OCI-LY7 (cell line): ENCODE measurements around the gene FUT3. TPM values are rescaled to one million over a fixed set of nuclear protein-coding genes. Genes with fewer than 3 reads are reported as not detected.

Experiments
- BruUV-seq: library from RNA; stranded (reverse); fragments of 400-500 nt; replicated peaks from 2 replicates; lab custom pipeline; 2021; lab: Mats Ljungman, UMichigan
- CTCF ChIA-PET: fragments of 300-600 bp; sonication (Branson Sonifier 250); formaldehyde crosslinking; loops from one replicate; lab custom pipeline; 2022; ENCODE audit warnings: antibody characterized with exemption; ENCODE audit not compliant: unreplicated experiment; lab: Charles Lee
- POLR2A ChIA-PET: fragments of 300-600 bp; sonication (Branson Sonifier 250); formaldehyde crosslinking; loops from one replicate; lab custom pipeline; 2022; ENCODE audit warnings: antibody characterized with exemption; lab: Charles Lee
- DNase-seq: peaks from one replicate; pipeline ENCODE4 v3.0.0-alpha.2; 2015; ENCODE audit warnings: low spot score
- H2AFZ ChIP-seq: fragments of 200-600 bp; sonication (generic), shearing (Covaris generic); 2 replicates; pipeline ENCODE4 v1.6.1; 2014; ENCODE audit warnings: mild to moderate bottlenecking, antibody characterized with exemption, low read length, moderate library complexity
- H3K27ac ChIP-seq: fragments of 200-600 bp; sonication (generic); 2 replicates; pipeline ENCODE4 v1.5.1; 2014; ENCODE audit warnings: mixed run types, low read depth, mild to moderate bottlenecking, moderate library complexity, low read length, inconsistent platforms; ENCODE audit not compliant: poor library complexity, severe bottlenecking
- H3K36me3 ChIP-seq: fragments of 200-600 bp; sonication (generic); 2 replicates; pipeline ENCODE4 v1.6.1; 2014; ENCODE audit warnings: mild to moderate bottlenecking, antibody characterized with exemption, low read length, moderate library complexity, mixed read lengths; ENCODE audit not compliant: insufficient read depth
- H3K4me1 ChIP-seq: fragments of 200-600 bp; sonication (generic); 2 replicates; pipeline ENCODE4 v1.5.1; 2014; ENCODE audit warnings: mild to moderate bottlenecking, low read length; ENCODE audit not compliant: insufficient read depth, poor library complexity, severe bottlenecking
- H3K4me2 ChIP-seq: fragments of 200-600 bp; sonication (generic); 2 replicates; pipeline ENCODE4 v1.6.1; 2014; ENCODE audit warnings: mild to moderate bottlenecking, low read length
- H3K4me3 ChIP-seq: fragments of 200-600 bp; sonication (generic); 2 replicates; pipeline ENCODE4 v1.5.1; 2014; ENCODE audit warnings: mild to moderate bottlenecking, low read depth, low read length; ENCODE audit not compliant: poor library complexity, severe bottlenecking
- H3K79me2 ChIP-seq: fragments of 200-600 bp; sonication (generic); 2 replicates; pipeline ENCODE4 v1.6.1; 2016; ENCODE audit warnings: low read depth, mild to moderate bottlenecking, low read length, moderate library complexity, mixed read lengths; ENCODE audit not compliant: insufficient read depth
- H3K9me2 ChIP-seq: fragments of 200-600 bp; sonication (generic); 2 replicates; pipeline ENCODE4 v1.6.1; 2016; ENCODE audit warnings: mild to moderate bottlenecking, low read length, mixed read lengths; ENCODE audit not compliant: insufficient read depth
- H3K9me3 ChIP-seq: fragments of 200-600 bp; sonication (generic); 2 replicates; pipeline ENCODE4 v1.6.1; 2014; ENCODE audit warnings: mild to moderate bottlenecking, mixed run types, low read length, mixed read lengths
- H4K20me1 ChIP-seq: fragments of 200-600 bp; sonication (generic); 2 replicates; pipeline ENCODE4 v1.6.1; 2014; ENCODE audit warnings: mild to moderate bottlenecking, antibody characterized with exemption, low read length, moderate library complexity, mixed read lengths; ENCODE audit not compliant: insufficient read depth
- EZH2phosphoT487 ChIP-seq: fragments of 200-600 bp; sonication (generic); IDR thresholded peaks from 2 replicates; pipeline ENCODE4 v1.6.1; 2018; ENCODE audit warnings: low read depth, borderline replicate concordance, mild to moderate bottlenecking, mixed run types, antibody characterized with exemption, low read length, moderate library complexity, mixed read lengths
- intact Hi-C: fragments of 100-400 bp; cut with micrococcal nuclease; formaldehyde crosslinking; loops from one replicate; pipeline ENCODE4 v1.10.0; 2022; ENCODE audit not compliant: unreplicated experiment
- total RNA-seq, 2 experiments: library from RNA; depleted of rRNA in 1 of 2; stranded (reverse); fragments of >200 nt in 1 of 2; shearing (Covaris generic) in 1 of 2; gene quantifications; 2 replicates each; pipeline ENCODE4 v1.2.3, GENCODE V29; 2014 to 2022
- TF ChIP-seq, protein P1 (sequence below): fragments of 200-600 bp; sonication (generic); conservative IDR thresholded peaks from 2 replicates; pipeline ENCODE4 v1.5.1; 2014; ENCODE audit warnings: mild to moderate bottlenecking, antibody characterized with exemption, low read length, moderate library complexity, mixed read lengths

Gene FUT3
- total RNA-seq, 2 experiments from 2014 or later, result 0.47 TPM; not detected in 1

DNA sequence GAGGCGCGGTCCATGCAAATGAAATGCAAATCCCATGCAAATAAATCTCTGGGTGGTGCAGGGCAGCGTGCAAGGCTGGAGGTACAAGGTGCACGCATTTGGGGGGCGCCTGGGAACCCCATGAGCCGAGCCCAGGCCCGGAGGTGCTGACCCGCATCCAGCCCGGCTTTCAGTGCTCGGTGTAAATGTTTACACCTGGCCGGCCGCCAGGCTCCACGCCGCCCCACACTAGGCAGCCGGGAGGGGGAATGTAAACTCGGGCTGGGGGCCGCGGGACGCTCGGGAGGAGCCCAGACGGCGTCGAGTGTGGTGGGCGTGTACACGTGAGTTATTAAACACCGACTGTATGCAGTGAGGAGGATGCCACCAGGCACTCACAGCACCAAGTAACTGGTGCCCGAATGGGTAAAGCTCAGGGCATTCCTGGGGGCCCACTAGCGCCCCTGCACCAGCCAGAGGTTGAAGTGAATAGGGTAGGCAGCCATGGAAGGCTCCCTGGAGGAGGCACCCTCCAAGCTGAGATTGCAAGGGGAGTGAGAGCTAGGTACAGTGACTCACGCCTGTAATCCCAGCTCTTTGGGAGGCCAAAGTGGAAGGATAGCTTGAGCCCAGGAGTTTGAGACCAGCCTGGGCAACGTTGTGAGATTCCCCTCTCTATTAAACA lies 28.9 kb downstream of the FUT3 start:
- TF ChIP-seq EZH2phosphoT487, result no peak
- TF ChIP-seq, protein P1, sequence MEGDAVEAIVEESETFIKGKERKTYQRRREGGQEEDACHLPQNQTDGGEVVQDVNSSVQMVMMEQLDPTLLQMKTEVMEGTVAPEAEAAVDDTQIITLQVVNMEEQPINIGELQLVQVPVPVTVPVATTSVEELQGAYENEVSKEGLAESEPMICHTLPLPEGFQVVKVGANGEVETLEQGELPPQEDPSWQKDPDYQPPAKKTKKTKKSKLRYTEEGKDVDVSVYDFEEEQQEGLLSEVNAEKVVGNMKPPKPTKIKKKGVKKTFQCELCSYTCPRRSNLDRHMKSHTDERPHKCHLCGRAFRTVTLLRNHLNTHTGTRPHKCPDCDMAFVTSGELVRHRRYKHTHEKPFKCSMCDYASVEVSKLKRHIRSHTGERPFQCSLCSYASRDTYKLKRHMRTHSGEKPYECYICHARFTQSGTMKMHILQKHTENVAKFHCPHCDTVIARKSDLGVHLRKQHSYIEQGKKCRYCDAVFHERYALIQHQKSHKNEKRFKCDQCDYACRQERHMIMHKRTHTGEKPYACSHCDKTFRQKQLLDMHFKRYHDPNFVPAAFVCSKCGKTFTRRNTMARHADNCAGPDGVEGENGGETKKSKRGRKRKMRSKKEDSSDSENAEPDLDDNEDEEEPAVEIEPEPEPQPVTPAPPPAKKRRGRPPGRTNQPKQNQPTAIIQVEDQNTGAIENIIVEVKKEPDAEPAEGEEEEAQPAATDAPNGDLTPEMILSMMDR, result no peak
- Histone ChIP-seq H3K4me3 (no peak overlapping the region), H3K4me1 (peaks cover 29% of the 10 kb centered on the region), H3K27ac (no peak overlapping the region), H3K9me2 (no peaks in the 10 kb centered on the region), H3K4me2 (no peak overlapping the region), H3K79me2 (no peaks in the 10 kb centered on the region), H3K36me3 (no peaks in the 10 kb centered on the region), H2AFZ (no peak overlapping the region), H3K9me3 (no peaks in the 10 kb centered on the region), H4K20me1 (no peaks in the 10 kb centered on the region)
- intact Hi-C loops, result no loop called here
- CTCF ChIA-PET, result interaction anchor here (0.6 kb wide), 1 partner anchor 32 kb away, joined by 3 read pairs; no protein-coding TSS in a partner anchor
- no peak for DNase-seq
- POLR2A ChIA-PET, result interaction anchor here (0.7 kb wide), 1 partner anchor 25 kb away, joined by 4 read pairs; no protein-coding TSS in a partner anchor
- no TSS peak for BruUV-seq

DNA sequence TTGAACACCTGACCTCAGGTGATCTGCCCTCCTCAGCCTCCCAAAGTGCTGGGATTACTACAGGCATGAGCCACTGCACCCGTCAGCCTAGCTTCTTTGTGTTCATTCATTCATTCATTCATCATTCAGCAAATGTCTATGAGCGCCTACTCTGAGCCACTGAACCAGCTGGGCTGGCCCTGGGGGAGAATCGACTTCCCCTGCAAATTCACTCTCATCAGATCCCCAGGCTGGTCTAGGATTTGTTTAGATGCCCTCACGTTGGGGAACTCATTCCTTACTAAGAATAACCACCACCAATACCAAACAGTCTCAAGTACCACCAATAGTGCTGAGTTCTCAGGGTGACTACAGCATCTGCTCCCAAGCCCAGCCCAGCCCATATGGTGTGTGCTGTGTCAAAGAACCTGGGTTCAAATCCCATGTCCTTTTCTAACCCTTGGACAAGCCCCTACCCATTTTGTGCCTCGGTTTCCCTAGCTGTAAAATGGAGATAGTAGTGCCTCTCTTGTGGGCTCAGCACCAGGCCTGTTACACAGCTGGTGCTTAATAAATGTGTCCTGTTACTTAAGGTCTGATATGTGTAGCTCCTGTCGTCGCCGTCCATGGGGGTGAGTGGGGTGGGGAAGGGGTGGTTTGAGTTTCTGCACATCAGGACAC lies 29.6 kb downstream of the FUT3 start:
- TF ChIP-seq, protein P1, result no peak
- TF ChIP-seq EZH2phosphoT487, result no peak
- CTCF ChIA-PET, result interaction anchor here (0.6 kb wide), 1 partner anchor 89 kb away, joined by 5 read pairs; no protein-coding TSS in a partner anchor
- Histone ChIP-seq H3K9me2 (no peaks in the 10 kb centered on the region), H3K4me1 (peaks cover 23% of the 10 kb centered on the region), H2AFZ (no peak overlapping the region), H4K20me1 (no peaks in the 10 kb centered on the region), H3K27ac (no peak overlapping the region), H3K9me3 (no peaks in the 10 kb centered on the region), H3K4me2 (no peak overlapping the region), H3K4me3 (no peak overlapping the region), H3K36me3 (no peaks in the 10 kb centered on the region), H3K79me2 (no peaks in the 10 kb centered on the region)
- no peak for DNase-seq
- POLR2A ChIA-PET, result interaction anchor here (0.6 kb wide), 1 partner anchor 102 kb away, joined by 3 read pairs; no protein-coding TSS in a partner anchor
- BruUV-seq, result no TSS peak
- intact Hi-C loops, result no loop called here

DNA sequence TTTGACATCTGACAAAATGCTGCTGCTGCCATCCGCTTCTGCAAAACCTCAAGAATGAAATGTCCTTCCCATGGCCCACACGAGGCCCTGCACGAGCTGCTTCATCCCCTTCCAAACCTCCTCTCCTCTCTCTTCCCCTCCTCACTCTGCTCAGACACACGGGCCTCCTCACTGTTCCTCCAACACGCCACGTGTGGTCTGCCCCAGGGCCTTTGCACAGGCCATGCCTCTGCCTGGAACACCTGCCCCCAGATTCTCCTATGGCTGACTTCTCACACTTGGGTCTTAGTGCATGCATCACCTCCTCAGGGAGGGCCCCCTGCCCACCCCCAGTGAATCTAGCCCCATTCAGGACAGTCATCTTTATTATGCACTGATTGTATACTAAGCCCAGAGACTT lies 30.5 kb downstream of the FUT3 start:
- POLR2A ChIA-PET, result interaction anchor here (1.1 kb wide), 1 partner anchor 17 kb away, joined by 5 read pairs; no protein-coding TSS in a partner anchor
- TF ChIP-seq, protein P1, result no peak
- TF ChIP-seq EZH2phosphoT487, result no peak
- Histone ChIP-seq H3K79me2 (no peaks in the 10 kb centered on the region), H3K9me3 (no peaks in the 10 kb centered on the region), H2AFZ (no peak overlapping the region), H3K36me3 (no peaks in the 10 kb centered on the region), H4K20me1 (no peaks in the 10 kb centered on the region), H3K27ac (no peak overlapping the region), H3K9me2 (no peaks in the 10 kb centered on the region), H3K4me2 (no peak overlapping the region), H3K4me3 (no peak overlapping the region), H3K4me1 (peaks cover 14% of the 10 kb centered on the region)
- intact Hi-C loops, result no loop called here
- no TSS peak for BruUV-seq
- DNase-seq, result no peak
- CTCF ChIA-PET, result no interaction called here
